ENCODE results near the gene CLPTM1.

Gene CLPTM1

GRCh38 chr19:44975444-44975843, 20.3 kb downstream of the CLPTM1 start:
- no peak for DNase-seq (ENCODE audit: low spot score)
- no peaks in the 10 kb centered on the region for H3K4me1 Mint-ChIP-seq (ENCODE audit: low read depth)
- H3K27me3 Mint-ChIP-seq (ENCODE audit: low read depth), result no peaks in the 10 kb centered on the region
- no peaks in the 10 kb centered on the region for H3K9me3 Mint-ChIP-seq
- peaks cover 31% of the 10 kb centered on the region for H3K36me3 Mint-ChIP-seq (ENCODE audit: low read depth)
- no peak overlapping the region for H3K27ac Mint-ChIP-seq
- H3K4me3 Mint-ChIP-seq, result no peak overlapping the region

DNA sequence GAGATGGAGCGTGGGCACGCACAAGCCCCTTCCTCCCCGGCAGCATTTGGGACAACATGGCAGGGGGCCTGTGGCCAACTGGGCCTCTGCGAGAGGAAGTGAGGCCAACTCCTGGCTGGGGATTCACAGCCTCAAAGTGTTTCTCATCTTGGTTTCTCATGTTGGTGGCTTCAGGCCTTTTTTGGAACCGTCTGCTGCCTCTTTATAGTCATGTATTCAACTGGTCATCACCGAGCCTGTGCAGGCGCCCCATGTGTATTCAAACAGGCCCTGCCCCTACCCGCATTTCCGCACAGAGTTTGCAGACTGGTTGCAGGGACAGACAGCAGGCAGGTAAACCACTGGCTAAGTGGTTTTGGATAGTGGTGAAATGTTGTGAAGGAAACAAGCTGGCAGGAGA, 28.8 kb downstream of the CLPTM1 start:
- DNase-seq (ENCODE audit: low spot score), result no peak
- no peaks in the 10 kb centered on the region for H3K27me3 Mint-ChIP-seq (ENCODE audit: low read depth)
- peaks cover 16% of the 10 kb centered on the region for H3K36me3 Mint-ChIP-seq (ENCODE audit: low read depth)
- H3K9me3 Mint-ChIP-seq, result no peaks in the 10 kb centered on the region
- no peak overlapping the region for H3K4me3 Mint-ChIP-seq
- H3K27ac Mint-ChIP-seq, result no peak overlapping the region
- no peaks in the 10 kb centered on the region for H3K4me1 Mint-ChIP-seq (ENCODE audit: low read depth)

GRCh38 chr19:44985445-44985844, 30.3 kb downstream of the CLPTM1 start:
- DNase-seq (ENCODE audit: low spot score), result no peak
- no peak overlapping the region for H3K4me3 Mint-ChIP-seq
- H3K27me3 Mint-ChIP-seq (ENCODE audit: low read depth), result no peaks in the 10 kb centered on the region
- H3K36me3 Mint-ChIP-seq (ENCODE audit: low read depth), result peaks cover 11% of the 10 kb centered on the region
- no peaks in the 10 kb centered on the region for H3K9me3 Mint-ChIP-seq
- H3K27ac Mint-ChIP-seq, result no peak overlapping the region
- no peaks in the 10 kb centered on the region for H3K4me1 Mint-ChIP-seq (ENCODE audit: low read depth)

- Mint-ChIP-seq H3K9me3 (no peaks in the 10 kb centered on the region), H3K27me3 (ENCODE audit: low read depth) (no peaks in the 10 kb centered on the region), H3K4me3 (no peak overlapping the region), H3K4me1 (ENCODE audit: low read depth) (no peaks in the 10 kb centered on the region), H3K27ac (no peak overlapping the region), H3K36me3 (ENCODE audit: low read depth) (peaks cover 11% of the 10 kb centered on the region)
- no peak for DNase-seq (ENCODE audit: low spot score)
Measured at GRCh38 chr19:44986389-44986788, 31.2 kb downstream of the CLPTM1 start.

DNA sequence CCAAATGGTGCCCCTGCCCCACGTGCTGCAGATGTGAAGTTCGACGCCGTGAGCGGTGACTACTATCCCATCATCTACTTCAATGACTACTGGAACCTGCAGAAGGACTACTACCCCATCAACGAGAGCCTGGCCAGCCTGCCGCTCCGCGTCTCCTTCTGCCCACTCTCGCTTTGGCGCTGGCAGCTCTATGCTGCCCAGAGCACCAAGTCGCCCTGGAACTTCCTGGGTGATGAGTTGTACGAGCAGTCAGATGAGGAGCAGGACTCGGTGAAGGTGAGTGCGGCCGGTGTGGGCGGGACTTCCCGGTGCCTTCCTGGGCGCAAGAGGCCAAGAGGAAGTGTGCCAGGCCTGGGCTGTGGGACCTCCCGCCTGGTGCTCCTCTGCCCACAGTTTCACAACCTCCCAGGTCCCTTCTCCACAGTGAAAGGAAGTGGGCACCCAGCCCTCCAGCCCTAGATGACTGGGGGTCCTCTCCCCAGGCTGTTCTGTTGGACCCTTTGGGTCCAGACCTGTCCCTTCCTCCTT, 32.0 kb downstream of the CLPTM1 start:
- no peak overlapping the region for H3K4me3 Mint-ChIP-seq
- no peak for DNase-seq (ENCODE audit: low spot score)
- H3K9me3 Mint-ChIP-seq, result no peaks in the 10 kb centered on the region
- peaks cover 13% of the 10 kb centered on the region for H3K36me3 Mint-ChIP-seq (ENCODE audit: low read depth)
- H3K27me3 Mint-ChIP-seq (ENCODE audit: low read depth), result no peaks in the 10 kb centered on the region
- no peaks in the 10 kb centered on the region for H3K4me1 Mint-ChIP-seq (ENCODE audit: low read depth)
- no peak overlapping the region for H3K27ac Mint-ChIP-seq

- Mint-ChIP-seq H3K9me3 (no peaks in the 10 kb centered on the region), H3K36me3 (ENCODE audit: low read depth) (peaks cover 15% of the 10 kb centered on the region), H3K4me1 (ENCODE audit: low read depth) (no peaks in the 10 kb centered on the region), H3K4me3 (no peak overlapping the region), H3K27ac (no peak overlapping the region), H3K27me3 (ENCODE audit: low read depth) (no peaks in the 10 kb centered on the region)
- DNase-seq (ENCODE audit: low spot score), result no peak
Measured at GRCh38 chr19:44988273-44988672, 33.1 kb downstream of the CLPTM1 start.

DNA sequence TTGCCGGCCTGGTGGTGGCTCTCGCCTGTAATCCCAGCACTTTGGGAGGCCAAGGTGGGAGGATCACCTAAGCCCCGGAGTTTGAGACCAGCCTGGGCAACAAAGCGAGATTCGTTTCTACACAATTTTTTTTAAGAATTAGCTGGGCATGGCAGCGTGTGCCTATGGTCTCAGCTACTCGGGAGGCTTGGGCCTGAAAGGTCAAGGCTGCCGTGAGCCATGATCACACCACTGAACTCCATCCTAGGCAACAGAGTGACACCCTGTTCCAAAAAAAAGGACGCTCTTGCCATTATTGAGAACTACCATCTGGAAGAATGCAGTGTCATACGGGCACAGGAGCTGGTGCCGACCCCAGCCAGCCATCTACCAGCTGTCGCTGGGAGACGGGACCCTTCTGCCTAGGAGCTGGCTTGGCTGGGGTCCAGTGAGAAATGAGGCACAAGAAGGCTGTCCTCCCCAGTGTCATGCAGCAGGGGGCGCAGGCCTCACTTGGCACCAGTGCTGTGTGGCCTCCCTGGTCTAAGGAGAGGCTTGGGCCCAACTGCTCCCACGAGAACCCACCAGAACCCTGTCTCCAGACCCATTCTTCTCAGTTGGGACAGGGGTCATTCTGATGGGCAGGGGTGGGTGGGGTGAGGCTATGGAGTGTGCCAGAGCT, 33.8 kb downstream of the CLPTM1 start:
- Mint-ChIP-seq H3K36me3 (ENCODE audit: low read depth) (peaks cover 15% of the 10 kb centered on the region), H3K27me3 (ENCODE audit: low read depth) (no peaks in the 10 kb centered on the region), H3K4me1 (ENCODE audit: low read depth) (no peaks in the 10 kb centered on the region), H3K27ac (no peak overlapping the region), H3K9me3 (no peaks in the 10 kb centered on the region), H3K4me3 (no peak overlapping the region)
- DNase-seq (ENCODE audit: low spot score), result peak; percentile 33

DNA sequence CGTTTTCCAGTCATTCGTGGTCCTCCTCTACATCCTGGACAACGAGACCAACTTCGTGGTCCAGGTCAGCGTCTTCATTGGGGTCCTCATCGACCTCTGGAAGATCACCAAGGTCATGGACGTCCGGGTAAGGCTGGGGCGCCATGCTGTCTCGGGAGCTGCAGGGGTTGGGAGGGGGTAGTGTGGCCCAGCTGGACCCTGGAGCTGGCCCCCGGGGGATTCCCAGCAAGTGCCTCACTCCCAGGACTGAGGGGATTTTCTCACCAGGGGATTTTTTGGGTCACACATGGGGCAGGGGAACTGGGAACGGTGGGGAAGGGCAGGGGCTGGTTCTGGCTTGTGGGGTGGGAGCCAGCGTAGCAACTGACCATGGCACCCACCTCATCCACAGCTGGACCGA, 35.3 kb downstream of the CLPTM1 start:
- Mint-ChIP-seq H3K27me3 (ENCODE audit: low read depth) (no peaks in the 10 kb centered on the region), H3K27ac (no peak overlapping the region)
- DNase-seq (ENCODE audit: low spot score), result no peak

GRCh38 chr19:44990966-44991365, 35.8 kb downstream of the CLPTM1 start:
- no peak overlapping the region for H3K4me3 Mint-ChIP-seq
- H3K27me3 Mint-ChIP-seq (ENCODE audit: low read depth), result no peaks in the 10 kb centered on the region
- H3K36me3 Mint-ChIP-seq (ENCODE audit: low read depth), result peaks cover 10% of the 10 kb centered on the region
- DNase-seq (ENCODE audit: low spot score), result no peak
- no peak overlapping the region for H3K27ac Mint-ChIP-seq
- no peaks in the 10 kb centered on the region for H3K4me1 Mint-ChIP-seq (ENCODE audit: low read depth)
- no peaks in the 10 kb centered on the region for H3K9me3 Mint-ChIP-seq

More for the DNA sequence above, 35.3 kb downstream of the CLPTM1 start:
- H3K4me1 Mint-ChIP-seq (ENCODE audit: low read depth), result no peaks in the 10 kb centered on the region
- H3K9me3 Mint-ChIP-seq, result no peaks in the 10 kb centered on the region
- H3K36me3 Mint-ChIP-seq (ENCODE audit: low read depth), result peaks cover 11% of the 10 kb centered on the region
- H3K4me3 Mint-ChIP-seq, result no peak overlapping the region

GRCh38 chr19:44992336-44993163, 37.4 kb downstream of the CLPTM1 start:
- Mint-ChIP-seq H3K9me3 (no peaks in the 10 kb centered on the region), H3K36me3 (ENCODE audit: low read depth) (peaks cover 10% of the 10 kb centered on the region), H3K4me1 (ENCODE audit: low read depth) (no peaks in the 10 kb centered on the region), H3K27me3 (ENCODE audit: low read depth) (no peaks in the 10 kb centered on the region), H3K4me3 (no peak overlapping the region), H3K27ac (no peak overlapping the region)
- DNase-seq (ENCODE audit: low spot score), result no peak

DNA sequence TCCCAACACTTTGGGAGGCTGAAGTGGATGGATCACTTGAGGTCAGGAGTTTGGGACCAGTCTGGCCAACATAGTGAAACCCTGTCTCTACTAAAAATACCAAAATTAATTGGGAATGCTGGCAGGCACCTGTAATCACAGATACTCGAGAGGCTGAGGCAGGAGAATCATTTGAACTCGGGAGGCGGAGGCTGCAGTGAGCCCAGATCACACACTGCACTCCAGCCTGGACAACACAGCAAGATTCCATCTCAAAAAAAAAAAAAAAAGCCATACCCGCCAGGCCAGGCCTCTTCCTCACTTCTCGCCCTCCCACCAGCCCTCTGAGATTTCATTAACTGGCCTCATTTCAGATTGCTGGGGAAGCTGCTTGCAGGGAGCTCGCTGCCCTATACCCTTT, 38.3 kb downstream of the CLPTM1 start:
- Mint-ChIP-seq H3K4me3 (no peak overlapping the region), H3K36me3 (ENCODE audit: low read depth) (peaks cover 10% of the 10 kb centered on the region), H3K27me3 (ENCODE audit: low read depth) (no peaks in the 10 kb centered on the region), H3K9me3 (no peaks in the 10 kb centered on the region), H3K27ac (no peak overlapping the region), H3K4me1 (ENCODE audit: low read depth) (no peaks in the 10 kb centered on the region)
- no peak for DNase-seq (ENCODE audit: low spot score)

DNA sequence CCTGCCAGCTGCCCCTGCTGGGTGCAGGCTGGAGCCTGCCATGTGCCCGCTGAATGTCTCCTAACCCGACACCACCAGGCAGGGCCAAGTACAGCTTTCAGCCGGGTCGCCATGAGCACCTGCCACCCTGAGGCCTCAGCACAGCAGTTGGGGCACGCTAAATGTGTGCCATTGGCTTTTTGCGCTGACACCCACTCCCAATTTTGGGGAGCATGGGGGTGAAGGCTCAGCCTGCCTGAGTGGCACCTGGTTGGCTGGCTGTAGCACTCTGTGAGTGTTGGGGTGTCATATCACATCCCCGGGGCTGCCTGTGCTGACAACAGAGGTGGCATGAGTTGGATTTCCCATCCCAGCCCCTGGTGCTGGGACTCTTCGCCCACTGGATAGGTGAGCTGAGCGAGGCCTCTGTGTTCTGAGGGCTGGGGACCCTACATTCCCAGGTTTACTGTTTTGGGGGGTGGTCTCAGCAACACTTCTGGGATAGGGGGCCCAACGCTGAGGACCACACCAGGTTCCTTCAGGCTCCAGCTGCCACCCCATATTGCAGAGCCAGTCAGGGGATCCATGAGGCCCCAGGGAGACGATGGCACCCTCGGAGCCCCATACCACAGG, 38.9 kb downstream of the CLPTM1 start:
- Mint-ChIP-seq H3K36me3 (ENCODE audit: low read depth) (peaks cover 8% of the 10 kb centered on the region), H3K27ac (no peak overlapping the region), H3K4me1 (ENCODE audit: low read depth) (no peaks in the 10 kb centered on the region), H3K4me3 (no peak overlapping the region), H3K27me3 (ENCODE audit: low read depth) (no peaks in the 10 kb centered on the region), H3K9me3 (no peaks in the 10 kb centered on the region)
- no peak for DNase-seq (ENCODE audit: low spot score)

DNA sequence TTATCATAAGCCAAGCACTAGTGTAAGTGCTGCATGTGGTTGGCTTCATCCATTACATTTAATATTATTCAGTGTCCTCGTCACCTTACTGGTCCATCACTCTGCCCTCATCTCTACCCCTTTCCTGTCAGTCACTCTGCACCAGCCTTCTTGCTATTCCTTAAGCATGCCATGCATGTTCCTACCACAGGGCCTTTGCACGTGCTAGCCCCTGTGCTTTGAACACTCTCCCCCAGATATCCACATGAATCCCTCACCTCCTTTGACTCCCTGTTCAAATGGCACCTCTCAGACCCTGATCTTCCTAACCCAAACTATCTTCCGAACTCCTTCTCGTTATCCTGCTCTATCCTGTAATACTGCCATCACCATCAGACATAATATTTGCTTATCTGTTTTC, 42.8 kb downstream of the CLPTM1 start:
- DNase-seq (ENCODE audit: low spot score), result no peak
- Mint-ChIP-seq H3K27ac (peak overlapping the region; percentile 37), H3K4me3 (no peak overlapping the region)

More for the DNA sequence above, 42.8 kb downstream of the CLPTM1 start:
- Mint-ChIP-seq H3K36me3 (ENCODE audit: low read depth) (peaks cover 5% of the 10 kb centered on the region), H3K27me3 (ENCODE audit: low read depth) (peaks cover 2% of the 10 kb centered on the region), H3K4me1 (ENCODE audit: low read depth) (peaks cover 2% of the 10 kb centered on the region), H3K9me3 (no peaks in the 10 kb centered on the region)

Measured in T-helper 2 cell treated with Interferon-gamma antibody and Interleukin-4, amounts not matched to agents 5 μg/mL and 100 μg/mL, for 36 hours (primary cell).